Central memory CD4-positive, alpha-beta T cell (primary cell): ENCODE measurements around the gene CATSPERD.

ENCODE experiments used
- DNase-seq: peaks from one replicate; pipeline ENCODE4 v3.0.0; 2022
- total RNA-seq, 3 experiments: gene quantifications; one replicate each; lab custom pipeline; 2026; lab: John Stamatoyannopoulos, UW

CATSPERD gene
- total RNA-seq = 0.04 to 0.39 (median 0.05) reads per million in 3 experiments

GRCh38 chr19:5719961-5720790 is at the start of gene CATSPERD, which contains the start of gene LONP1:
TSS of gene CATSPERD (plus strand) at chr19:5720637. CDS start at chr19:5720738, 101 bp downstream.
TSS of gene LONP1 (minus strand) at chr19:5720146. CDS start at chr19:5720132, 14 bp downstream.
- peak; percentile 99 for DNase-seq

DNA sequence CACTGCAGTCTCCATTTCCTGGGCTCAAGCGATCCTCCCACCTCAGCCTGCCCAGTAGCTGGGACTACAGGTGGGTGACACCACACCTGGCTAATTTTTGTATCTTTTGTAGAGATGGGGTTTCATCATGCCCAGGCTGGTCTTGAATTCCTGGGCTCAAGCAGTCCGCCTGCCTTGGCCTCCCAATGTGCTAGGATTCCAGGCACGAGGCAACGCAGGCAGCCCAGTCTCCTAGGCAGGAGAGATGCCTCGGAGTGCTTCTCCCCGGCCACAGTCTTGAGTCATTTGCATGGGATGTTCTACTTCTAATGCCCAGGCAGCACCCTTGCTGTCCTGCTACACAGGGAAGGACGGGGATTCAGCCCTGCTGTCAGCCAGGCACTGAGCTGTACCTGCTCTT is 48.8 kb upstream of the CATSPERD start:
- DNase-seq = no peak

DNA sequence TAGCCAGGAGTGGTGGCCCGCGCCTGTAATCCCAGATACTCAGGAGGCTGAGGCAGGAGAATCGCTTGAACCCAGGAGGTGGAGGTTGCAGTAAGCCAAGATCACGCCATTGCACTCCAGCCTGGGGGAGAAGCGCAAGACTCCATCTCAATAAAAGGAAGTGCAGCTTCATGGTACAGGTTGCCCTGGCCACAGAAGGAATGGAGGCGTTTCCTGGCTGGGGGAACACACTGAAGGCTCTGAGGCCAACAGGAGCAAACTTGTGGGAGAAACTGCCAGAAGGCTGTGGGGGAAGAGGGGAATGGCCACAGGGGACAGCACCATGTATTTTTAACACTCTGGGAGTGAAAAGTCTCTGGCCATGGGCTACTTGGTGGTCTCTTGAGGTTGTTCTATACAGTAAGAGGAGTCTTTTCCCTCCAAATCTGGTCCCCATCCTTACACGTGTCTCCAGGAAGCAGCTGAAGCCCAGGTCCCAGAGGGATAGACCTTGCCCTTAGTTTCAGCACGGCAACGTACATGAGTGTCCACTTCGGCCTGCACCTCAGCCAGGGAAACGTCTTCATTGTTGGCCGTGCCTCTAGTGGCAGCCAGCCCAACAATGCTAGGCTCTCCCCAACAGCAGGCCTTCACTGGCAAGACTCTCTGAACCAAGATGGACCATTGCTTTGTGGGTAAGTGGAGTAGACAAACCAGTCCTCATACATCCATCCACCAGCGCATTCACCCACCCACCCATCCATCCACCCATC is 47.6 kb upstream of the CATSPERD start:
- DNase-seq = no peak

DNA sequence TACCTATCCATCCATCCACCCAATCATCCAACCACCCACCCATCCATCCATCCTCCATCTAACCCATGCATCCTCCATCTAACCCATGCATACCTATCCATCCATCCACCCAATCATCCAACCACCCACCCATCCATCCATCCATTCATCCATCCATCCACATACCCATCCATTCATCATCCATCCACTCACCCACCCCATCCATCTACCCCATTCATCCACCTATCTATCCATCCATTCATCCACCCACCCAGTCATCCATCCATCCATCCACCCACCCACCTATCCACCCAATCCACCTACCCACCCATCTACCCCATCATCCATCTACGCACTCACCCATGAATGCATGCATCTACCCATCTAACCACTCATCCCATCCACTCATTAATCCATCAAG is 46.7 kb upstream of the CATSPERD start:
- no peak for DNase-seq

- no peak for DNase-seq
Observed at GRCh38 chr19:5674714-5675113, 45.7 kb upstream of the CATSPERD start.

DNA sequence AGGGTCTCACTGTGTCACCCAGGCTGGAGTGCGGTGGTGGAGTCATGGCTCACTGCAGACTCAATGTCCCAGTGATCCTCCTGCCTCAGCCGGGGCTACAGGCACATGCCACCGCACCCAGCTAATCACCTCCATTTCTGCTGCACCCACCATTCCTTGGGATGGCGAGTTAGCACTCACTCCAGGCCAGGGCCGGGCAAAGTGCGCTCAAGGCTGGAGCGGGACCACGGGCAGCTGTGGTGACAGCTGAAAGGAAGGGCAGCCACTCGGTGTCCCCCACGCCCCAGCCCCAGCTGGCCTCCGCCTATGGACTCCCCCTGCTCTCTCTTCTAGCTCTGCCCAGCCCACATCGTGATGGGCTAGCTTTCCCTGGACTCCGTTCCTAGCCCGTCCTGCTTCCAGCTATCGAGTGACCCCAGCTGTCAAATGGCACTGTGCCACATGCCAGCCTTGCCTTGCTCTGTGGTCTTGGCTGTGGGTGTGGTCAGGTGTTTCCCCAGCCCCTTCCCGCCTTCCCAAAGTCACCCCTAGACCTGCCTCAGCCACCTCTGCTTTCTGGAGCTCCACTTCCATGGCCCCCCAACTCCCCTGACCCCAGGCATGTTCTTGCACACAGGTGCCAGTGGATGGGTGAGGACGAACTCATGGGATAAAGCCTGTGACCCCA is 44.2 kb upstream of the CATSPERD start:
- DNase-seq = no peak

GRCh38 chr19:5676772-5677105 is 43.7 kb upstream of the CATSPERD start:
- DNase-seq = no peak

GRCh38 chr19:5677136-5677535 is 43.3 kb upstream of the CATSPERD start:
- DNase-seq = no peak

- no peak for DNase-seq
Observed at GRCh38 chr19:5677580-5677979, 42.9 kb upstream of the CATSPERD start.

DNA sequence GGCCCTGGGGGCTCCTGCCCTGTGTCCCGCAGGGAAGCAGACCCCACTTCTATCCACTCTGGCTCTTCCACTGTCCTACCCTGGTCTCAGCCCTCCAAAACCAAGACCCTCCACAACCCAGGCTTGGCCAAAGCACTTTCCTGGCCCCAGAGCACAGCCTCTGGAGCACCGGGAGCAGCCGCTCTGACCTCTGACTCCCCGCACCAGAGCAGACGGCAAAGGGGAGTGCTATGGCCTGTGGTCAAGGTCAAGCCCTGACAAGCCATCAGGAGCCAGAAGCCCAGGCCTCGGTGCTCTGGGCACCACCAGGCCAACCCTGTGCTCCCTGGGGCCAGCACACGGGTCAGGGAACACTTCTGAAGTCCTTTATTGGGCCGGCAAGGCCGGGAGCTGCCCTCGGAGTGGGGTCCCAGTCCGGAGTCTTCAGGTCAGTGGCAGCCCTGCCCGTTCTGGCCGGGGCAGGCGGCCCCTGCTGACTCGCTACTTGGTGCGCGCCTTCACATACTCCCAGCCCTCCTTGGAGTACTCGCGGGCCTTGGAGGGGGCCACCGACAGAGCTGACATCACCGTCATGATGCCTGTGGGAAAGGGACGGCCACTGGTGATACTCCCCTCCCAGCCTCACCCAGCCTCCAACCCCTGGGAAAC is 42.2 kb upstream of the CATSPERD start:
- no peak for DNase-seq

DNA sequence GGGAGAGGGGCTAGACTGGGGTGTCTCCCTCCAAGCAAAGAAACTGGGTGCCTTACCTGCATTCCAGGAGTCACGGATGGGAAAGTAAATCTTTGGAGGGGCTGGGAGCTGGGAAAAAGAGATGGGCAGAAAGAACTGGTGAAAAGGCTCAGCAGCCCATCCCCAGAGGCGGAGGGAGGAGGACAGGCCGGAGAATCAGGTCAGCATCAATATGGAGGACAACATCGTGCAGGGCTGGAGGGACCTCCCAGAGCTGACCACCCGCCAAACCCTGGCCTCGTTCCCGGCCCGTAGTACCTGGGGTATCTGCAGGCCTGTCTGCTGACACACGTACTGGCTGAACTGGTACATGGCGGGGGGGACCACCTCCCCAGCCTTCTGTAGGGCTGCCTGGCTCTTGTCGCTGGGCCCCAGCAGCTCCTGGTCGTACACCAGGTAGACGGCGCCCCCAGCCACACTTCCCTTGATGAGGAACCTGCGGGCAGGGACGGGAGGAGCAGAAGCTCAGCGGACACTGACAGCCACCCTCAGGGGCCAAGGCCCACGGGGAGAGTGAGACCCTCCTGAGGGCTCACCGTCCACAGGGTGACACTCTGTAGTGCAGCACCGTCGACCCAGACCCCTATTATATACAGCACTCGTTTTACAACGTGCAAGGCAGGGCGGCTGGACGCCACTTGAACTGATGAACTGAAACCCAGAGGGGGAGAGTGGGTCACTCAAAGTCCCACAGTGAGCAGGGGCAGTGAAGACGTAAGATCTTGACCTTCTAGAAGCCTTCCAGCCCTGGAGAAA is 41.0 kb upstream of the CATSPERD start:
- DNase-seq = no peak

DNA sequence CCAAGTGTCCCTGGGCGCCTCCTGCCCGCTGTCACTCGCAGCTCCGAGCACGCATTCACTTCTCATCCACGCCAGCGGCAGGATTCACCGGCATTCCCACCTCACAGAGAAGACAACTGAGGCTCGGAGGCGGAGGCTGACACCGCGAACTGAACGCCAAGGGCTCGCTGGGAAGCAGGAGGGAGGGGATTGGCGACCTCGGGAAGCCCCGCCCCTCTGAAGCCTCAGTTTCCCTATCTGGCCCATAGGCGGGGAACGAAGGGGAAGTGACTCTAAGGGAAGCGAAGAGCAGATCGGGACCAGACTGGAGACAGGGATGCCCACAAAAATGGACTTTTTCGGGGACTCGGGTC is 40.4 kb upstream of the CATSPERD start:
- no peak for DNase-seq

GRCh38 chr19:5680437-5681368 is 39.7 kb upstream of the CATSPERD start, which contains the start of the genes HSD11B1L and MICOS13:
TSS of gene HSD11B1L (plus strand) at chr19:5681027. CDS start at chr19:5684833, 3,806 bp downstream.
TSS of gene MICOS13 (minus strand) at chr19:5680516. CDS start at chr19:5680486, 30 bp downstream.
- DNase-seq = peak; percentile 99

DNA sequence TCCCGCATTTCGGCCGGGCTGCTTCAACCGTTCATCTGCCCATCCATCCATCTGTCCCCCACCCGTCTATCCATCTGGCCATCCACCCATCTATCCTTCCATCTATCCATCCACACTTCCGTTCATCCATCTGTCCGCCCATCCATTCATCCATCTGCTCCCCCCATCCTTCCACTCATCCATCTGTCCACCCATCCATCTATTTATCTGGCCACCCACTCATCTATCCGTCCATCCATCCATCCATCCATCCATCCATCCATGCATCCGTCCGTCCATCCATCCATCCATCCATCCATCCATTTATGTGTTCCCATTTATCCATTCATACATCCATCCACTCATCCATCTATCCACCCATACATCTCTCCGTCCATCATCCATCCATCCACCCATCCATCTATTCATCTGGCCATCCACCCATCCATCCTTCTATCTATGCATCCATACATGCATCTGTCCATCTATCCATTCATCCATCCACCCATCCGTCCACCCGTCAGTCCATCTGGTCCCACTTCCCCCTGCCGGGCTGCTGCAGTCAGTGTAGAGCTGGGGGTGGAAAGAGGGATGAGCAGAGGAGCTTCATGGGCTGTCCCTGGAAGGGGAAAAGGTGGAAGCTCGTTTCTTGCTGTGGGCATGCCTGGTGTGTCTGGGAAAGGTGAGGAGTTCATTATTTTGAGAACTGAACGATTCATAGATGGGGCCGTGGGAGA is 38.9 kb upstream of the CATSPERD start:
- DNase-seq = no peak

DNA sequence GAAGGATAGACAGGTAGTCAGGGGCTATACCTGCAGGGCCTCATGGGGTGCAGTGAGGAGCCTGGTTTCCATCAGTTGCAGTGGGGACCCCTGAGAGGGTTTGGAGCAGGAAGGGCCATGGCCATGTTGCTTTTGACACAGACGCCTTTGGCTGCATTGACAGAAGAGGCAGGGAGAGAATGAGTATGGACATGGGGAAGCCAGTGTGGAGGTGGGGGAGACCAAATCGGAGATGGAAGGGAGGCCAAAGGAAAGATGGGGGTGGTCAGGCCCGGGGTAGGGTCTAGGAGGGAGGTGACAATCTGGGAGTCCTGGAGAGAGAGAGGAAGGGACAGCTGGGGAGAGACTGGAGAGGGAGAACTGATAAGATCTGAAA is 38.3 kb upstream of the CATSPERD start:
- DNase-seq = no peak

- DNase-seq = no peak
Observed at GRCh38 chr19:5683177-5683886, 37.1 kb upstream of the CATSPERD start.

DNA sequence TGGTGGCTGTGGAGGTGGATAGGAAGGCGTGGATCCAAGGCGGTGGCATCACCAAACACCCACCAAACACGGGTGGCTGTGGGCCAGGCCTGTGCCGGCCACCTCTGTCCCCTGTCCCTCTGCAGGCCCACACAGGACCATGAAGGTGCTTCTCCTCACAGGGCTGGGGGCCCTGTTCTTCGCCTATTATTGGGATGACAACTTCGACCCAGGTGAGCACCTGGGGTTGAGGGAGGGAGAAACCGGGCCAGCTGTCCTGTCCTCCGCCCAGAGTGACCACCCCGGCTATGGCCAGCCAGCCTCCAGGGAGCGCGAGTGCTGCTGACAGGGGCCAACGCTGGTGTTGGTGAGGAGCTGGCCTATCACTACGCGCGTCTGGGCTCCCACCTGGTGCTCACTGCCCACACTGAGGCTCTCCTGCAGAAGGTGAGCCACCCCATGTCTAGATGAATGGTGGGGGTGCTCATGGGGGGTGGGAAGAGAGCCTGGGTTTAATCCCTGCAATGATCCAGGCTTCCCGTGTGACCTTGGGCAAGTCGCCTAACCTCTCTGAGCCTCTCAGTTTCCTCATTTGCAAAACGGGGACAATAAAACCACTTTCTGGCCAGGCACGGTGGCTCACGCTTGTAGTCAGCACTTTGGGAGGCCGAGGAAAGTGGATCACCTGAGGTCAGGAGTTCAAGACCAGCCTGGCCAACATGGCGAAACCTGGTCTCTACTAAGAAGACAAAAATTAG is 35.6 kb upstream of the CATSPERD start:
- no peak for DNase-seq

DNA sequence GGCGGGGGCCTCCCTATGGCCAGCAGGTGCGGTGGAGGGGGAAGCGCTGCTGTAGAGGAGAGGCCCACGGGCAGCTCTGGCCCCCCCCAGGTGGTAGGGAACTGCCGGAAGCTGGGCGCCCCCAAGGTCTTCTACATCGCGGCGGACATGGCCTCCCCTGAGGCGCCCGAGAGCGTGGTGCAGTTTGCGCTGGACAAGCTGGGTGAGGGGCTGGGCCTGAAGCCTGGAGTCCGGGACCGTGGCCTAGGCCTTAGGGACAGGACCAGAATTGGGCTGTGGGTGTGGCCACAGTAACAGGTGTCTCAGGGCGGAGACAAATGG is 34.2 kb upstream of the CATSPERD start:
- DNase-seq = no peak
